ENCODE measurements around the gene LATS1. TPM values are rescaled to one million over a fixed set of nuclear protein-coding genes. Genes with fewer than 3 reads are reported as not detected.
"Not testable (repeated sequence)": the region's sequence is repeated elsewhere in the genome, so short reads cannot be mapped to it uniquely, and the experiment has no call there.

LATS1 gene
- total RNA-seq, 1 experiment from 2014 or later: 23.8 TPM

- DNase-seq (ENCODE audit: low read depth in 1 of 2, low spot score in 2 of 2): peak; percentile 79 to 94
- Histone ChIP-seq H3K27ac (peak within 1 kb of the TSS; percentile 46), H3K27me3 (replicated peaks) (no peaks in the 10 kb centered on the region), H3K9me3 (replicated peaks) (peaks cover 4% of the 10 kb centered on the region; the same call in 1 of the 2 replicates), H3K36me3 (peaks cover 16% of the 10 kb centered on the region), H3K4me3 (peak within 1 kb of the TSS; percentile 95), H3K4me1 (replicated peaks) (peaks cover 27% of the 10 kb centered on the region)
Measured at GRCh38 chr6:149749594-149750135, 31.8 kb upstream of the LATS1 start, which contains the start of gene PCMT1. Gene PCMT1, plus strand, starts transcription at chr6:149749741. Its CDS starts 161 bp downstream, at chr6:149749902.

DNA sequence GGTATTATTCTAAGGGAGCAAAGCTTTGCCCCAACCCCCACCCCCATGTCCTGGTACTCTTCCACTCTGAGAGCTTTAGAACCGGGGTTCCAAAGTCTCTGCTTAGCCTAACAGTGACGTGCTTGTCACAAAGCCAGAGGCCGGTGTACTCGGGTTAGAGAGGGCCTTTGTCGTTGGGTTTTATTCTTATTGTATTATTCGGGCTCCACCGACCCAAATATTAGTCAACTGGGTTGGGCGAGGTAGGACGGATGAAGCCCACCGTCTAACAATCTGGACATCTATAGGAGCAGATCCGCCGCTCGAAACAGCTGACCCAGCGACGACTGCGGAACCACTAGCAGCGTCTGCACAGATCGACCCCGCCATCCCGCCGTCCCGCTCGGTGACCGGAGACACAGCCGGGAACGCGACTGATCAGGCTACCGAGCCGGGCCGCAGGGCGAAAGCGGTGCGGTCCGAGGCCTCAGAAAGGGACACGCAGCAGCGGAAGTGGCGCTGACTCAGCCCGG lies 31.2 kb upstream of the LATS1 start:
- H3K36me3 ChIP-seq: peaks cover 16% of the 10 kb centered on the region
- not testable (repeated sequence) for H3K9me3 ChIP-seq (replicated peaks)

DNA sequence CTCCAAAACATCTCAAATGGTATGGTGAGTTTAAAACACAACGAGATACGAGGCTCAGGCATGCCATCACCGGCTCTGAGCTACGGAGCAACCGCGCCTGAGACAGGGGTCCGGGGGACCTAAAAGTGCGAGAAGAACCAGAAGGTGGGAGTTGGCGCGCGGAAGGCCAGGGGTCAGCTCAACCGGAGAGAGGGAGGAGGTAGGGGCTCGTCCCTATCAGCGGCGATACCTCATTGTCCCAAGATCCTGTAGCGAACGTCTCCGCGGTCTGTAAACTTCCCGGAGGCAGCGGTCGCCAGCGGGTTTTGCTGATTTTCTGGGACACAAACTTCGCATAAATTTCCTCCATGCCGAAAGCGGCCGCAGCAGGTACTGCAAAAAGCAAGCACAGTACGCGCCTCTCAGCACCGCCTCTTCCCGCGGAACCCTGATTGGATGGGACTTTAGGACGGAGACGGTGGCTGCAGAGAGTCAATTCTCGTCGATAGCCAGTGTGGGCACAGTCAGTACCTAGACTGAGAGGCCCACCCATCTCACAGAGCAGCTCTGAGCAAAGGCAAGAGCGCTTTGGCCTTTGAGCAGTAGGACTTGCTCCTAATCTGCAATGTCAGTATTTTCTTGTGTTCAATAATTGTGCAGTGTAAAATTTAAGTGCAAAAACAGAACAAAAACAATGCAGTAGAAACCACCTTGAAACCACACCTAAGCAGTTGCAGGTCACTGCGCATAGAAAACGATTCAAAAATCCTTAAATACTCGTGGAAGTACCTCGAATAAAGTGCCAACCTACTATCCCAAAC lies 28.4 kb upstream of the LATS1 start, which contains the start of gene NUP43:
TSS of gene NUP43 (minus strand) at position 383 of the 800 bp plus-strand sequence. CDS start at position 349, 34 bp downstream.
- Histone ChIP-seq H3K4me1 (replicated peaks) (peaks cover 27% of the 10 kb centered on the region), H3K27me3 (replicated peaks) (no peaks in the 10 kb centered on the region), H3K4me3 (peak within 1 kb of the TSS; percentile 52), H3K27ac (no peak within 1 kb of the TSS), H3K36me3 (peaks cover 31% of the 10 kb centered on the region), H3K9me3 (replicated peaks) (peaks cover 4% of the 10 kb centered on the region; the same call in 1 of the 2 replicates)
- peak; percentile 83 to 96 for DNase-seq (ENCODE audit: low read depth in 1 of 2, low spot score in 2 of 2)

More for the DNA sequence above, 31.2 kb upstream of the LATS1 start:
- not testable (repeated sequence) for H3K27me3 ChIP-seq (replicated peaks); DNase-seq (ENCODE audit: low read depth in 1 of 2, low spot score in 2 of 2)
- Histone ChIP-seq H3K4me1 (replicated peaks) (peaks cover 27% of the 10 kb centered on the region), H3K4me3 (peak overlapping the region; percentile 95), H3K27ac (peak overlapping the region; percentile 46)

GRCh38 chr6:149745252-149745651 lies 27.4 kb upstream of the LATS1 start:
- H3K27ac ChIP-seq; DNase-seq (ENCODE audit: low read depth in 1 of 2, low spot score in 2 of 2); H3K9me3 ChIP-seq (replicated peaks); H3K27me3 ChIP-seq (replicated peaks): not testable (repeated sequence)
- Histone ChIP-seq H3K36me3 (peaks cover 42% of the 10 kb centered on the region), H3K4me3 (peak overlapping the region; percentile 52), H3K4me1 (replicated peaks) (peaks cover 19% of the 10 kb centered on the region)

DNA sequence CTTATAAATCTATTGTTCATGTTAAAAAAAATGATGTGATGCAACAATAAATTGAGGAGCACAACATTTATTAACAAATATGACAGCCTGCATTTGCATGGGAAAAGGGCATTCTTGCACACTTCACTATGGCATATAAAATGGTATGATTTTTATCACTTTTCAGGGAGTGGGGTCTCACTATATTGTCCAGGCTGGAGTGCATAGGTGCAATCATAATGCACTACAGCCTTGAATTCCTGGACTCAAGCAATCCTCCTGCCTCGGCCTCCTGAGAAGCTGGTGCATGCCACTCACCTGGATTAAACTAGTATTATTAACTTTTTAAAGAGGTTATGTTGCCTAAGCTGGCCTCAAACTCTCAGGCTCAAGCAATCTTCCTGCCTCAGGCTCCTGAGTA lies 17.0 kb upstream of the LATS1 start:
- Histone ChIP-seq H3K4me3 (no peak overlapping the region), H3K9me3 (replicated peaks) (no peaks in the 10 kb centered on the region), H3K4me1 (replicated peaks) (no peaks in the 10 kb centered on the region), H3K36me3 (peaks cover 86% of the 10 kb centered on the region), H3K27me3 (replicated peaks) (no peaks in the 10 kb centered on the region), H3K27ac (no peak overlapping the region)
- no peak for DNase-seq (ENCODE audit: low read depth in 1 of 2, low spot score in 2 of 2)

DNA sequence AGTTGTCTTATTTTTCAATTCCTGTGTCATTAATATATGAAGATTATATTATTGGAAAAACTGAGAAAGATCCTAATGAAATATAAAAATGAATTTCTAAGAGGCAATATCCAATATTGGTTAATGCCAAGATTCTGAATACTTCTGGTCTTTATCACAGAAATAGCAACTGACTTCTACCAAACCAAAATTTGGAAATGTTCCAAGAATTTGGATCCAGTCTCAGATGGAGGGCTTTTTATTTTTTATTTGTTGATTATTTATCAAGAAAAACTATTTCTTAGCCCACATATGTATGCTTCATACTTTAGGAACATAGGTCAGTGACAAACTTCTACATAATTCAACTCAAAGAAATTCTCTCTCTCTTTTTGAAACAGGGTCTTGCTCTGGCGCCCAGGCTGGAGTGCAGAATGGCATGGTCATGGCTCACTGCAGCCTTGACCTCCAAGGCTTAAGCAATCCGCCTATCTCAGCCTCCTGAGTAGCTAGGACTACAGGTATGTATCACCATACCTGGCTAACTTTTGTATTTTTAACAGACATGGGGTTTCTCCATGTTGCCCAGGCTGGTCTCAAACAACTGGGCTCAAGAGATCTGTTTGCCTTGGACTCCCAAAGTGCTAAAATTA lies 15.3 kb upstream of the LATS1 start:
- H3K36me3 ChIP-seq: peaks cover 86% of the 10 kb centered on the region

GRCh38 chr6:149729824-149730223 lies 11.9 kb upstream of the LATS1 start:
- no peaks in the 10 kb centered on the region for H3K4me1 ChIP-seq (replicated peaks)
- H3K36me3 ChIP-seq: peaks cover 84% of the 10 kb centered on the region
- H3K9me3 ChIP-seq (replicated peaks): no peaks in the 10 kb centered on the region
- no peak overlapping the region for H3K27ac ChIP-seq
- no peaks in the 10 kb centered on the region for H3K27me3 ChIP-seq (replicated peaks)
- no peak overlapping the region for H3K4me3 ChIP-seq
- DNase-seq (ENCODE audit: low read depth in 1 of 2, low spot score in 2 of 2): no peak

More for the DNA sequence above, 15.3 kb upstream of the LATS1 start:
- Histone ChIP-seq H3K9me3 (replicated peaks) (no peaks in the 10 kb centered on the region), H3K27ac (no peak overlapping the region), H3K4me1 (replicated peaks) (no peaks in the 10 kb centered on the region), H3K4me3 (no peak overlapping the region), H3K27me3 (replicated peaks) (no peaks in the 10 kb centered on the region)
- no peak for DNase-seq (ENCODE audit: low read depth in 1 of 2, low spot score in 2 of 2)

DNA sequence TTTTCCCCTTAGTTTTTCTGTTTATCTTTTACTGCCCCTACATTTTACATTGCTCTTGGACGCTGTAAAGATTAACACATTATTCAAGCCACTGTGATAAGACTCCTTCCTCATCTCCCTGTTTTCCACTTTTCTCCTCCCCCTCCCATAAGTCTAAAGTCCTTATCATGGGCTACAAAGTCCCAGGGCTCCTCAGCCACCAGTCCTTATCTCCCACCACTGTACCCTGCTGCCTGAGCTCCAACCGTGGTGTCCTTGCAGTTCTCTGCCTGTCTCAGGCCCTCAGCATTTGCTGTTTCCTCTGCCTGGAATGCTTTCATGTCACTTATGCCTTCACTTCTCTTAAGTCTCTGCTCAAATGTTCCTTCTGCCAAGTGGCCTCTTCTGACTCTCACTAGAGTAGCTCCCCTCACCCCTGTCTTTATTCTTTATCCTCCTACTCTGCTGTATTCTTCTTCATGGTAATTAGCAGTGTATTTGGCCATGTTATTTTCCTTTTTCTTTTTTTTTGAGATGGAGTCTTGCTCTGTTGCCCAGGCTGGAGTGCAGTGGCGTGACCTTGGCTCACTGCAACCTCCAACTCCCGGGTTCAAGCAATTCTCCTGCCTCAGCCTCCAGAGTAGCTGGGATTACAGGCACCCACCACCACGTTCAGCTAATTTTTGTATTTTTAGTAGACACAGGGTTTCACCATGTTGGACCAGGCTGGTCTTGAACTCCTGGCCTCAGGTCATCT lies 10.8 kb upstream of the LATS1 start:
- Histone ChIP-seq H3K4me3 (no peak overlapping the region), H3K4me1 (replicated peaks) (no peaks in the 10 kb centered on the region; the same call in 1 of the 2 replicates), H3K27me3 (replicated peaks) (no peaks in the 10 kb centered on the region), H3K27ac (no peak overlapping the region), H3K36me3 (peaks cover 83% of the 10 kb centered on the region), H3K9me3 (replicated peaks) (no peaks in the 10 kb centered on the region)
- DNase-seq (ENCODE audit: low read depth in 1 of 2, low spot score in 2 of 2): no peak

GRCh38 chr6:149727793-149728498 lies 10.0 kb upstream of the LATS1 start:
- H3K36me3 ChIP-seq: peaks cover 82% of the 10 kb centered on the region
- H3K4me1 ChIP-seq (replicated peaks): no peaks in the 10 kb centered on the region; the same call in 1 of the 2 replicates
- H3K27ac ChIP-seq: no peak overlapping the region
- no peak for DNase-seq (ENCODE audit: low read depth in 1 of 2, low spot score in 2 of 2)
- no peaks in the 10 kb centered on the region for H3K9me3 ChIP-seq (replicated peaks)
- no peaks in the 10 kb centered on the region for H3K27me3 ChIP-seq (replicated peaks)
- no peak overlapping the region for H3K4me3 ChIP-seq

DNA sequence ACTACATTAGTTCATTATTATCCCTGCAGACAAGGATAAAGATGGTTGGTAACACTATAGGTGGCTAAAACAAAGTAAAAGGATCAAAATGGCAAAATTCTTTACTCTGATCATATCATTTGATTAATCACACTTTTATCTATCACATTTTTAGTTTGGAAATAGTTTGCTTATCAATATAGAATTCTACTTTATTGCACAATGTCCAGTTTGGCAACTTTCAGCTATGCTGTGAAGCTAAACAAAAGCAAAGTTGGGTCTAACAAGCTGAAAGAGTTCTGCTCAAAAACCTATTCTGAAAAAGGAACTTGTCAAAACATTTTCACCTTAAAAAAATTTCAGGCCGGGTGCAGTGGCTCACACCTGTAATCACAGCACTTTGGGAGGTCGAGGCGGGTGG lies 7.9 kb upstream of the LATS1 start:
- no peaks in the 10 kb centered on the region for H3K27me3 ChIP-seq (replicated peaks)
- H3K36me3 ChIP-seq: peaks cover 65% of the 10 kb centered on the region
- no peaks in the 10 kb centered on the region for H3K9me3 ChIP-seq (replicated peaks)
- no peak overlapping the region for H3K27ac ChIP-seq
- no peak overlapping the region for H3K4me3 ChIP-seq
- H3K4me1 ChIP-seq (replicated peaks): no peaks in the 10 kb centered on the region; the same call in 1 of the 2 replicates
- no peak for DNase-seq (ENCODE audit: low read depth in 1 of 2, low spot score in 2 of 2)

DNA sequence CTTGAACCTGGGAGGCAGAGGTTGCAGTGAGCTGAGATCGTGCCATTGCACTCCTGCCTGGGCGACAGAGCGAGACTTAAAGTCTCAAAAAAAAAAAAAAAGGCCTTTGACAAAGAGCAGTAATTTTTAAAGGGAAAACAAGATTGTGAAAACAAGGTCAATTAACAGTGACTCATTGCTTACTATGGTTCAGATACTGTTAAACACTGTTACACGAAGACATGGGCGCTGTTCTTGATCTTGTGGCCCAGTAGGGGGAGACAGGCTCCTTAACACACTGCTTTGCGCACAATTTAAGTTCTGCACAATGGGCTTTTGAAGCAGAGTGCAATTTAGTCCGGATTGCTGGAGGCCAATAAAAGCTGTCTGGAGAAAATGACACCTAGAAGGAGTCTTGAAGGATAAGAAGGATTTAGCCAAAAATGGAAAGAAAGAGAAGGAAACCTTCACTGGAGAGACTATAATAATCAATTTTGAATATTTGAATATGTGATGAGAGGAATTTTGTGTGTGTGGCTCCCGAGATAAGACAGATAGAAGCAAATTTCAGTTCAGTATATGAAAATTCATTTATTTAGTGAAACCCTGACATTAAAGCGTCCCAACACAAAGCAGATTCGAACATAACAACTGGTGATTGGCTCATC lies 6.0 kb upstream of the LATS1 start:
- no peak overlapping the region for H3K4me3 ChIP-seq
- DNase-seq (ENCODE audit: low read depth in 1 of 2, low spot score in 2 of 2): peak; percentile 58 to 69
- H3K9me3 ChIP-seq (replicated peaks): no peaks in the 10 kb centered on the region
- H3K27me3 ChIP-seq (replicated peaks): no peaks in the 10 kb centered on the region
- H3K4me1 ChIP-seq (replicated peaks): no peaks in the 10 kb centered on the region; the same call in 1 of the 2 replicates
- peaks cover 46% of the 10 kb centered on the region for H3K36me3 ChIP-seq
- no peak overlapping the region for H3K27ac ChIP-seq

DNA sequence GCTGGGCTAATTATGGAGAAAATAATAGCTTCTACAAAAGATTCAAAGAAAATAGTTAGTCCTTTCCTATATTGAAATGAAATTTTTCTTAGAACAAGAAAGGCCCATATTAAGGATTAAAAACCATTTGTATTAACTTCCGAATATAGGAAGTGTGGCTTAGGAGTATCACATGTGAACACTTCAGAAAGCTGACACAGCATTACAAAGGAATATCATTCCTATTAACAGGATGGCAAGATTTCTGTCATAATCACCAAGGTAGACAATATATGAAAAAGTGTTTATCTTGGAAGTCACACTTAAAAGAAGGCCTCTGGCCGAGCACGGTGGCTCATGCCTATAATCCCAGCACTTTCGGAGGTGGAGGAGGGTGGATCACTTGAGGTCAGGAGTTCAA lies 5.4 kb upstream of the LATS1 start:
- peaks cover 40% of the 10 kb centered on the region for H3K36me3 ChIP-seq
- DNase-seq (ENCODE audit: low read depth in 1 of 2, low spot score in 2 of 2): no peak
- no peak overlapping the region for H3K4me3 ChIP-seq
- H3K9me3 ChIP-seq (replicated peaks): no peaks in the 10 kb centered on the region
- peaks cover 4% of the 10 kb centered on the region; the same call in 1 of the 2 replicates for H3K4me1 ChIP-seq (replicated peaks)
- H3K27me3 ChIP-seq (replicated peaks): no peaks in the 10 kb centered on the region
- no peak overlapping the region for H3K27ac ChIP-seq
